Vagina (tissue), 2 donors: ENCODE data around the gene TNS3. TPM values are rescaled to one million over a fixed set of nuclear protein-coding genes. Genes with fewer than 3 reads are reported as not detected.

ENCODE experiments used
- DNase-seq, 2 donors: peaks; one replicate each; pipeline ENCODE4 v3.0.0-alpha.2; 2017; ENCODE audit errors: extremely low spot score in 2 of 2
- H3K27ac ChIP-seq: fragments of 200-600 bp; sonication (generic); one replicate; pipeline ENCODE4 v1.5.1; 2019
- H3K27me3 ChIP-seq: fragments of 200-600 bp; sonication (generic); one replicate; pipeline ENCODE4 v1.5.1; 2019
- H3K36me3 ChIP-seq, 2 donors: fragments of 200-600 bp; sonication (generic); one replicate each; pipeline ENCODE4 v1.5.1; 2017 to 2019
- H3K4me1 ChIP-seq: fragments of 200-600 bp; sonication (generic); one replicate; pipeline ENCODE4 v1.5.1; 2019
- H3K4me3 ChIP-seq, 2 donors: fragments of 200-600 bp; sonication (generic); 1 replicate in 1 of 2; 2 replicates in 1 of 2; pipeline ENCODE4 v1.5.1; 2016 to 2019
- H3K9me3 ChIP-seq: fragments of 200-600 bp; sonication (generic); one replicate; pipeline ENCODE4 v1.5.1; 2019
- CTCF ChIP-seq, 3 experiments: fragments of 450-650 bp in 2 of 3; fragments of 200-600 bp in 1 of 3; sonication (generic) in 1 of 3; IDR thresholded peaks; one replicate each; pipeline ENCODE4 v1.5.1; 2017 to 2019; ENCODE audit warnings: antibody characterized with exemption in 3 of 3, mild to moderate bottlenecking in 2 of 3, moderate library complexity in 2 of 3
- POLR2A ChIP-seq, 2 donors: fragments of 450-650 bp; IDR thresholded peaks; one replicate each; pipeline ENCODE4 v1.6.1; 2017; ENCODE audit warnings: antibody characterized with exemption in 2 of 2, mild to moderate bottlenecking in 2 of 2, moderate library complexity in 2 of 2
- POLR2AphosphoS5 ChIP-seq, 2 donors: sonication (generic); formaldehyde crosslinking; IDR thresholded peaks; one replicate each; pipeline ENCODE4 v1.9.0; 2017; ENCODE audit warnings: antibody characterized with exemption in 2 of 2, mild to moderate bottlenecking in 2 of 2, low read depth in 1 of 2; ENCODE audit not compliant: insufficient read depth in 1 of 2
- intact Hi-C: fragments of 100-400 bp; cut with DNase I; formaldehyde crosslinking; loops from one replicate; pipeline ENCODE4 v1.15.1; 2023
- total RNA-seq: library from RNA; depleted of rRNA; stranded (reverse); fragments of >200 nt; gene quantifications from one replicate; pipeline ENCODE4 v1.2.3, GENCODE V29; 2016

Gene TNS3
- total RNA-seq, 1 donor from 2014 or later = 36.8 TPM

GRCh38 chr7:47378728-47379395 lies 203.0 kb downstream of the TNS3 start:
- H3K4me1 ChIP-seq = peaks cover 25% of the 10 kb centered on the region
- TF ChIP-seq POLR2A (IDR thresholded peaks at IDR 0.05) (no peak), POLR2AphosphoS5 (IDR thresholded peaks at IDR 0.05; ENCODE audit: insufficient read depth in 1 of 2, low read depth in 1 of 2) (no peak), CTCF (IDR thresholded peaks at IDR 0.05) (no peak)
- no peaks in the 10 kb centered on the region for H3K36me3 ChIP-seq
- no peaks in the 10 kb centered on the region for H3K27me3 ChIP-seq
- intact Hi-C loops = no loop called here
- DNase-seq = no peak
- H3K4me3 ChIP-seq = no peak overlapping the region
- H3K9me3 ChIP-seq = no peaks in the 10 kb centered on the region
- no peak overlapping the region for H3K27ac ChIP-seq

- intact Hi-C loops = no loop called here
- no peak for TF ChIP-seq POLR2A (IDR thresholded peaks at IDR 0.05)
- no peak for DNase-seq
These were observed 204.2 kb downstream of the TNS3 start for GRCh38 chr7:47377741-47378140.

GRCh38 chr7:47376991-47377616 lies 204.8 kb downstream of the TNS3 start:
- peaks cover 25% of the 10 kb centered on the region for H3K4me1 ChIP-seq
- no peak for DNase-seq
- TF ChIP-seq POLR2AphosphoS5 (IDR thresholded peaks at IDR 0.05; ENCODE audit: insufficient read depth in 1 of 2, low read depth in 1 of 2) = no peak
- TF ChIP-seq CTCF (IDR thresholded peaks at IDR 0.05) = no peak
- no peak for TF ChIP-seq POLR2A (IDR thresholded peaks at IDR 0.05)
- intact Hi-C loops = no loop called here
- no peak overlapping the region for H3K4me3 ChIP-seq
- no peaks in the 10 kb centered on the region for H3K9me3 ChIP-seq
- H3K27ac ChIP-seq = no peak overlapping the region
- H3K36me3 ChIP-seq = no peaks in the 10 kb centered on the region
- no peaks in the 10 kb centered on the region for H3K27me3 ChIP-seq

More at GRCh38 chr7:47377741-47378140, 204.2 kb downstream of the TNS3 start:
- Histone ChIP-seq H3K9me3 (no peaks in the 10 kb centered on the region), H3K36me3 (no peaks in the 10 kb centered on the region), H3K27me3 (no peaks in the 10 kb centered on the region), H3K4me3 (no peak overlapping the region), H3K27ac (no peak overlapping the region), H3K4me1 (peaks cover 25% of the 10 kb centered on the region)

- Histone ChIP-seq H3K27me3 (no peaks in the 10 kb centered on the region), H3K27ac (no peak overlapping the region), H3K4me3 (no peak overlapping the region), H3K9me3 (no peaks in the 10 kb centered on the region), H3K36me3 (no peaks in the 10 kb centered on the region), H3K4me1 (peaks cover 18% of the 10 kb centered on the region)
- intact Hi-C loops = no loop called here
- TF ChIP-seq POLR2A (IDR thresholded peaks at IDR 0.05) (no peak), CTCF (IDR thresholded peaks at IDR 0.05) (no peak), POLR2AphosphoS5 (IDR thresholded peaks at IDR 0.05; ENCODE audit: insufficient read depth in 1 of 2, low read depth in 1 of 2) (no peak)
- DNase-seq = no peak
These were observed 206.6 kb downstream of the TNS3 start for GRCh38 chr7:47375121-47375938.

- H3K36me3 ChIP-seq = peaks cover 0 to under 1% of the 10 kb centered on the region in 2 donors
- no peaks in the 10 kb centered on the region for H3K27me3 ChIP-seq
- TF ChIP-seq POLR2AphosphoS5 (IDR thresholded peaks at IDR 0.05; ENCODE audit: insufficient read depth in 1 of 2, low read depth in 1 of 2) (no peak), POLR2A (IDR thresholded peaks at IDR 0.05) (no peak)
- no peak for DNase-seq
- H3K9me3 ChIP-seq = no peaks in the 10 kb centered on the region
- no peak overlapping the region for H3K4me3 ChIP-seq
- H3K4me1 ChIP-seq = peaks cover 10% of the 10 kb centered on the region
- intact Hi-C loops = no loop called here
- H3K27ac ChIP-seq = no peak overlapping the region
These were observed 207.4 kb downstream of the TNS3 start for GRCh38 chr7:47374538-47374937.
